HG03135 (cell line): ENCODE measurements around the gene EFNA1.

Experiments
- ATAC-seq: cut with Tn5 transposase; IDR thresholded peaks from one replicate; pipeline ENCODE4 v1.9.1; 2021; ENCODE audit warnings: mild to moderate bottlenecking, moderate library complexity; ENCODE audit not compliant: unreplicated experiment

The EFNA1 gene

GRCh38 chr1:155127105-155127966 is at the start of gene EFNA1:
TSS of gene EFNA1 (plus strand) at chr1:155127876. CDS start at chr1:155127978, 102 bp downstream.
- ATAC-seq = no peak

- ATAC-seq = no peak
Observed at GRCh38 chr1:155078469-155079209, 49.0 kb upstream of the EFNA1 start, which contains the start of gene EFNA3. TSS of gene EFNA3 (plus strand) at chr1:155078837. CDS start at chr1:155078942, 105 bp downstream.

GRCh38 chr1:155079210-155079486 is 48.5 kb upstream of the EFNA1 start:
- no peak for ATAC-seq

GRCh38 chr1:155079487-155080311 is 48.0 kb upstream of the EFNA1 start:
- no peak for ATAC-seq

GRCh38 chr1:155080312-155081228 is 47.1 kb upstream of the EFNA1 start:
- ATAC-seq = no peak

GRCh38 chr1:155081472-155082300 is 46.0 kb upstream of the EFNA1 start:
- ATAC-seq = no peak

- no peak for ATAC-seq
Observed at GRCh38 chr1:155082301-155083051, 45.2 kb upstream of the EFNA1 start.

- ATAC-seq = no peak
Observed at GRCh38 chr1:155083052-155083541, 44.6 kb upstream of the EFNA1 start.

- ATAC-seq = no peak
Observed at GRCh38 chr1:155083865-155084721, 43.6 kb upstream of the EFNA1 start.

GRCh38 chr1:155084722-155085503 is 42.8 kb upstream of the EFNA1 start:
- ATAC-seq = peak; percentile 73

- ATAC-seq = no peak
Observed at GRCh38 chr1:155085504-155086127, 42.1 kb upstream of the EFNA1 start.

GRCh38 chr1:155086128-155086741 is 41.4 kb upstream of the EFNA1 start:
- ATAC-seq = no peak

- no peak for ATAC-seq
Observed at GRCh38 chr1:155086856-155087535, 40.7 kb upstream of the EFNA1 start.

GRCh38 chr1:155091071-155092051 is 36.3 kb upstream of the EFNA1 start:
- ATAC-seq = no peak
